Caki2 (cell line): ENCODE measurements around the gene SLC24A3. TPM values are rescaled to one million over a fixed set of nuclear protein-coding genes. Genes with fewer than 3 reads are reported as not detected.

Source experiments
- DNase-seq: peaks from one replicate; pipeline ENCODE4 v3.0.0-alpha.2; 2015; ENCODE audit warnings: low read depth
- in situ Hi-C: cut with HindIII; loops from 2 replicates; pipeline ENCODE4 v1.10.0; 2016; ENCODE audit warnings: low sequenced_read_pairs, low pct_unique_long_range_greater_than_20kb, mixed read lengths
- total RNA-seq: library from RNA; depleted of rRNA; stranded (reverse); fragments of >200 nt; shearing (Covaris generic); gene quantifications from 2 replicates; pipeline ENCODE4 v1.2.3, GENCODE V29; 2014; ENCODE audit warnings: low replicate concordance

The SLC24A3 gene
- total RNA-seq, 1 experiment from 2014 or later, result not detected

GRCh38 chr20:19426356-19426755 is 213.9 kb downstream of the SLC24A3 start:
- in situ Hi-C loops, result no loop called here
- DNase-seq, result no peak

GRCh38 chr20:19427480-19427879 is 215.0 kb downstream of the SLC24A3 start:
- no peak for DNase-seq
- in situ Hi-C loops, result no loop called here

GRCh38 chr20:19427913-19428312 is 215.5 kb downstream of the SLC24A3 start:
- no peak for DNase-seq
- in situ Hi-C loops, result no loop called here

GRCh38 chr20:19428324-19428723 is 215.9 kb downstream of the SLC24A3 start:
- DNase-seq, result no peak
- in situ Hi-C loops, result no loop called here

- DNase-seq, result no peak
- in situ Hi-C loops, result no loop called here
These were observed 217.1 kb downstream of the SLC24A3 start for GRCh38 chr20:19429538-19429937.

- in situ Hi-C loops, result no loop called here
- no peak for DNase-seq
These were observed 218.3 kb downstream of the SLC24A3 start for GRCh38 chr20:19430641-19431315.

- in situ Hi-C loops, result no loop called here
- no peak for DNase-seq
These were observed 218.9 kb downstream of the SLC24A3 start for GRCh38 chr20:19431316-19431700.

GRCh38 chr20:19431906-19432305 is 219.5 kb downstream of the SLC24A3 start:
- in situ Hi-C loops, result no loop called here

GRCh38 chr20:19433371-19434350 is 221.2 kb downstream of the SLC24A3 start:
- no peak for DNase-seq
- in situ Hi-C loops, result no loop called here

More at GRCh38 chr20:19431906-19432305, 219.5 kb downstream of the SLC24A3 start:
- DNase-seq, result no peak

- no peak for DNase-seq
- in situ Hi-C loops, result no loop called here
These were observed 222.9 kb downstream of the SLC24A3 start for GRCh38 chr20:19435316-19435715.

- no peak for DNase-seq
- in situ Hi-C loops, result no loop called here
These were observed 223.4 kb downstream of the SLC24A3 start for GRCh38 chr20:19435821-19436220.

- in situ Hi-C loops, result no loop called here
- DNase-seq, result no peak
These were observed 226.0 kb downstream of the SLC24A3 start for GRCh38 chr20:19438488-19438887.

GRCh38 chr20:19440660-19441527 is 228.5 kb downstream of the SLC24A3 start:
- no peak for DNase-seq
- in situ Hi-C loops, result no loop called here

- in situ Hi-C loops, result no loop called here
- no peak for DNase-seq
These were observed 233.8 kb downstream of the SLC24A3 start for GRCh38 chr20:19446246-19446645.

GRCh38 chr20:19448632-19449031 is 236.2 kb downstream of the SLC24A3 start:
- DNase-seq, result no peak
- in situ Hi-C loops, result no loop called here

GRCh38 chr20:19449051-19449450 is 236.6 kb downstream of the SLC24A3 start:
- DNase-seq, result no peak
- in situ Hi-C loops, result no loop called here

- in situ Hi-C loops, result no loop called here
- DNase-seq, result no peak
These were observed 238.9 kb downstream of the SLC24A3 start for GRCh38 chr20:19451231-19451922.

GRCh38 chr20:19451923-19452295 is 239.5 kb downstream of the SLC24A3 start:
- no peak for DNase-seq
- in situ Hi-C loops, result no loop called here
